H1 (cell line): ENCODE measurements around the gene ZNF593. TPM values are rescaled to one million over a fixed set of nuclear protein-coding genes. Genes with fewer than 3 reads are reported as not detected.

Experiments used
- CTCF ChIA-PET: fragments of 300-600 bp; sonication (Branson Sonifier 250); formaldehyde crosslinking; loops from one replicate; lab custom pipeline; 2021; ENCODE audit not compliant: partially characterized antibody; lab: Charles Lee
- POLR2A ChIA-PET: fragments of 300-600 bp; sonication (Branson Sonifier 250); formaldehyde crosslinking; loops from one replicate; lab custom pipeline; 2021; ENCODE audit warnings: inconsistent platforms; ENCODE audit not compliant: partially characterized antibody; lab: Charles Lee
- DNase-seq, 2 experiments: peaks; one replicate each; pipeline versions ENCODE4 v3.0.0 to v3.0.0-alpha.2; 2010 to 2022; ENCODE audit warnings: low spot score in 2 of 2, low read depth in 1 of 2, mixed read lengths in 1 of 2
- FAIRE-seq: peaks from 2 replicates; lab custom pipeline; 2011; peaks lifted over from hg19 to GRCh38; lab: Jason Lieb, UNC
- H2AFZ ChIP-seq: 2 replicates; pipeline ENCODE4 v1.8.1; 2012; ENCODE audit warnings: low read length, inconsistent platforms
- H2AK5ac ChIP-seq: 2 replicates; pipeline ENCODE4 v1.6.1; 2013; ENCODE audit warnings: low read depth, low read length
- H2BK120ac ChIP-seq: replicated peaks from 2 replicates; pipeline ENCODE3; 2013; ENCODE audit warnings: low read depth, low read length, inconsistent platforms
- H2BK12ac ChIP-seq: 2 replicates; pipeline ENCODE4 v1.6.1; 2013; ENCODE audit warnings: low read depth, low read length
- H2BK15ac ChIP-seq: 2 replicates; pipeline ENCODE4 v1.6.1; 2013; ENCODE audit warnings: low read length
- H2BK20ac ChIP-seq: 2 replicates; pipeline ENCODE4 v1.6.1; 2013; ENCODE audit warnings: low read length
- H2BK5ac ChIP-seq: 2 replicates; pipeline ENCODE4 v1.6.1; 2013; ENCODE audit warnings: low read depth, low read length
- H3K14ac ChIP-seq: 2 replicates; pipeline ENCODE4 v1.6.1; 2013; ENCODE audit warnings: inconsistent platforms; ENCODE audit not compliant: insufficient read length
- H3K18ac ChIP-seq: 2 replicates; pipeline ENCODE4 v1.6.1; 2013; ENCODE audit warnings: low read length; ENCODE audit errors: extremely low read depth
- H3K23ac ChIP-seq: 2 replicates; pipeline ENCODE4 v1.6.1; 2013; ENCODE audit warnings: inconsistent platforms; ENCODE audit not compliant: insufficient read length
- H3K23me2 ChIP-seq: 2 replicates; pipeline ENCODE4 v1.6.1; 2013; ENCODE audit warnings: low read depth, low read length
- H3K27ac ChIP-seq: 2 replicates; pipeline ENCODE4 v1.6.1; 2011; ENCODE audit warnings: low read depth, low read length, inconsistent platforms
- H3K27me3 ChIP-seq, 4 experiments: replicated peaks in 1 of 4; 1 replicate in 1 of 4; 2 replicates in 3 of 4; pipeline versions ENCODE4 v1.6.1 to v1.8.1; 2011 to 2013; ENCODE audit warnings: low read length in 3 of 4, mild to moderate bottlenecking in 3 of 4, inconsistent platforms in 2 of 4, mixed read lengths in 2 of 4, moderate library complexity in 1 of 4; ENCODE audit not compliant: control insufficient read depth in 3 of 4, insufficient read depth in 3 of 4; ENCODE audit errors: extremely low read depth in 1 of 4
- H3K36me3 ChIP-seq, 4 experiments: 2 replicates each; pipeline versions ENCODE4 v1.6.1 to v1.8.1; 2011 to 2013; ENCODE audit warnings: mild to moderate bottlenecking in 4 of 4, low read length in 3 of 4, moderate library complexity in 2 of 4, control low read depth in 1 of 4, inconsistent platforms in 1 of 4; ENCODE audit not compliant: insufficient read depth in 4 of 4, control insufficient read depth in 2 of 4
- H3K4ac ChIP-seq: replicated peaks from 2 replicates; pipeline ENCODE3; 2013; ENCODE audit warnings: low read length, low read depth, mixed read lengths, inconsistent platforms; ENCODE audit not compliant: insufficient read length
- H3K4me1 ChIP-seq, 4 experiments: replicated peaks in 1 of 4; 1 replicate in 1 of 4; 2 replicates in 3 of 4; pipeline versions ENCODE4 v1.6.1 to v1.8.1; 2011 to 2013; ENCODE audit warnings: low read length in 3 of 4, inconsistent platforms in 2 of 4, mixed read lengths in 1 of 4; ENCODE audit not compliant: insufficient read depth in 4 of 4, control insufficient read depth in 3 of 4
- H3K4me2 ChIP-seq, 2 experiments: 2 replicates each; pipeline versions ENCODE4 v1.6.1 to v1.8.1; 2011 to 2013; ENCODE audit warnings: low read depth in 2 of 2, low read length in 2 of 2, control low read depth in 1 of 2, inconsistent platforms in 1 of 2, mild to moderate bottlenecking in 1 of 2; ENCODE audit not compliant: insufficient read depth in 1 of 2
- H3K4me3 ChIP-seq, 4 experiments: fragments of 200-600, 300-600 bp in 1 of 4; sonication (generic), shearing (Covaris generic), sonication (Bioruptor Twin) in 1 of 4; 2 replicates each; pipeline versions ENCODE4 v1.5.1 to v1.8.1; 2011 to 2016; ENCODE audit warnings: low read length in 4 of 4, low read depth in 3 of 4, control low read depth in 2 of 4, inconsistent platforms in 2 of 4, mild to moderate bottlenecking in 2 of 4, mixed read lengths in 1 of 4, moderate library complexity in 1 of 4; ENCODE audit not compliant: insufficient read depth in 2 of 4; ENCODE audit errors: extremely low read depth in 1 of 4
- H3K56ac ChIP-seq: replicated peaks from 2 replicates; pipeline ENCODE3; 2013; ENCODE audit warnings: low read depth, mild to moderate bottlenecking, mixed read lengths, low read length, inconsistent platforms; ENCODE audit not compliant: insufficient read length
- H3K79me1 ChIP-seq: 2 replicates; pipeline ENCODE4 v1.6.1; 2013; ENCODE audit warnings: low read depth, low read length, control low read depth
- H3K79me2 ChIP-seq, 2 experiments: 2 replicates each; pipeline versions ENCODE4 v1.6.1 to v1.8.1; 2012 to 2013; ENCODE audit warnings: low read length in 2 of 2, mild to moderate bottlenecking in 2 of 2, inconsistent platforms in 1 of 2; ENCODE audit not compliant: insufficient read depth in 2 of 2, control insufficient read depth in 1 of 2
- H3K9ac ChIP-seq, 4 experiments: replicated peaks in 1 of 4; 1 replicate in 1 of 4; 2 replicates in 3 of 4; pipeline versions ENCODE4 v1.6.1 to v1.8.1; 2011 to 2013; ENCODE audit warnings: low read depth in 3 of 4, low read length in 3 of 4, control low read depth in 2 of 4, mild to moderate bottlenecking in 2 of 4, moderate library complexity in 2 of 4, inconsistent platforms in 1 of 4; ENCODE audit errors: extremely low read depth in 1 of 4
- H3K9me3 ChIP-seq, 2 experiments: 2 replicates each; pipeline versions ENCODE4 v1.6.1 to v1.8.1; 2012 to 2013; ENCODE audit warnings: mild to moderate bottlenecking in 2 of 2, moderate library complexity in 2 of 2, control low read depth in 1 of 2, inconsistent platforms in 1 of 2, low read depth in 1 of 2, low read length in 1 of 2, mixed read lengths in 1 of 2; ENCODE audit not compliant: insufficient read depth in 2 of 2
- H4K20me1 ChIP-seq, 2 experiments: replicated peaks in 1 of 2; 2 replicates each; pipeline versions ENCODE3 to v1.8.1; 2011 to 2013; ENCODE audit warnings: inconsistent platforms in 2 of 2, low read length in 2 of 2, mild to moderate bottlenecking in 1 of 2; ENCODE audit not compliant: insufficient read depth in 2 of 2, control insufficient read depth in 1 of 2
- H4K5ac ChIP-seq: 2 replicates; pipeline ENCODE4 v1.6.1; 2013; ENCODE audit warnings: low read length, low read depth, mixed read lengths, inconsistent platforms; ENCODE audit not compliant: insufficient read length
- H4K8ac ChIP-seq: 2 replicates; pipeline ENCODE4 v1.8.0; 2013; ENCODE audit warnings: mild to moderate bottlenecking, moderate library complexity, low read length, inconsistent platforms; ENCODE audit not compliant: insufficient read depth; ENCODE audit errors: extremely low read depth
- H4K91ac ChIP-seq: replicated peaks from 2 replicates; pipeline ENCODE3; 2013; ENCODE audit warnings: low read length, mixed read lengths, inconsistent platforms; ENCODE audit not compliant: insufficient read length
- CBX5 ChIP-seq: fragments of 300-800, 300-1000 bp; sonication (generic); IDR thresholded peaks from 2 replicates; pipeline ENCODE4 v1.7.1; 2016; ENCODE audit warnings: antibody characterized with exemption, low read length, low read depth
- CBX8 ChIP-seq: fragments of 300-800, 300-1000 bp; sonication (generic); IDR thresholded peaks from 2 replicates; pipeline ENCODE4 v1.7.1; 2016; ENCODE audit warnings: low read depth, low read length, borderline replicate concordance
- JUN ChIP-seq: IDR thresholded peaks from 2 replicates; pipeline ENCODE4 v1.6.1; 2011; ENCODE audit warnings: low read depth, mild to moderate bottlenecking, improper control_type of control experiment, low read length
- JUND ChIP-seq: IDR thresholded peaks from 2 replicates; pipeline ENCODE4 v1.6.1; 2011; ENCODE audit warnings: mild to moderate bottlenecking, improper control_type of control experiment, low read length
- KDM5A ChIP-seq: fragments of 200-600 bp; IDR thresholded peaks from 2 replicates; pipeline ENCODE4 v1.7.1; 2012; ENCODE audit warnings: mild to moderate bottlenecking, low read length, inconsistent platforms, mixed read lengths
- POLR2AphosphoS5 ChIP-seq: IDR thresholded peaks from 2 replicates; pipeline ENCODE4 v1.6.1; 2011; ENCODE audit warnings: low read depth, low read length
- RAD21 ChIP-seq, 2 experiments: IDR thresholded peaks in 1 of 2; conservative IDR thresholded peaks in 1 of 2; 2 replicates each; pipeline ENCODE4 v1.6.1; 2011; ENCODE audit warnings: low read depth in 2 of 2, low read length in 2 of 2, improper control_type of control experiment in 1 of 2, inconsistent platforms in 1 of 2, mild to moderate bottlenecking in 1 of 2, moderate library complexity in 1 of 2
- TAF1 ChIP-seq: IDR thresholded peaks from 2 replicates; pipeline ENCODE4 v1.6.1; 2011; ENCODE audit warnings: mild to moderate bottlenecking, low read depth, low read length
- TEAD4 ChIP-seq: IDR thresholded peaks from 2 replicates; pipeline ENCODE4 v1.6.1; 2012; ENCODE audit warnings: low read depth, low read length, inconsistent platforms, mixed read lengths
- WGBS, 2 experiments: shearing (Covaris generic) in 1 of 2; methylation state at CpG; one replicate each; pipeline versions ENCODE4 v1.1.6 to v1.1.7; 2013 to 2015; ENCODE audit warnings: low lambda C conversion rate in 2 of 2, mixed read lengths in 2 of 2, inconsistent platforms in 1 of 2, low coverage in 1 of 2, missing lambda C conversion rate in 1 of 2; ENCODE audit not compliant: insufficient replicate concordance in 2 of 2, insufficient coverage in 1 of 2, insufficient read length in 1 of 2; ENCODE audit errors: extremely low coverage in 1 of 2, missing lambda C conversion rate in 1 of 2; 5-methylcytosine and 5-hydroxymethylcytosine counted together
- polyA plus RNA-seq, 7 experiments: library from polyadenylated mRNA; depleted of rRNA in 3 of 7; stranded (reverse) in 5 of 7; unstranded in 2 of 7; fragments of >200 nt in 5 of 7; fragments of 200-250 nt in 2 of 7; gene quantifications; 1 replicate in 5 of 7; 2 replicates in 1 of 7; 4 replicates in 1 of 7; pipeline versions ENCODE4 v1.2.1 to v1.2.3, GENCODE V29; 2011 to 2013; ENCODE audit warnings: missing spikeins in 2 of 7, mixed read lengths in 2 of 7
- total RNA-seq: library from RNA; stranded (reverse); fragmentation: NEBNext Ultra II Directional; extraction: Animal tissue kit (Norgen Biotek cat#: 25700); gene quantifications from 2 replicates; pipeline ENCODE4 v1.2.1, GENCODE V29; 2021

ZNF593 gene
- total and polyA plus RNA-seq, 2 of the 8 experiments (the other 6 are each of a cell fraction or from before 2014, with no cell fraction given), result 38.2 to 68.0 TPM

DNA sequence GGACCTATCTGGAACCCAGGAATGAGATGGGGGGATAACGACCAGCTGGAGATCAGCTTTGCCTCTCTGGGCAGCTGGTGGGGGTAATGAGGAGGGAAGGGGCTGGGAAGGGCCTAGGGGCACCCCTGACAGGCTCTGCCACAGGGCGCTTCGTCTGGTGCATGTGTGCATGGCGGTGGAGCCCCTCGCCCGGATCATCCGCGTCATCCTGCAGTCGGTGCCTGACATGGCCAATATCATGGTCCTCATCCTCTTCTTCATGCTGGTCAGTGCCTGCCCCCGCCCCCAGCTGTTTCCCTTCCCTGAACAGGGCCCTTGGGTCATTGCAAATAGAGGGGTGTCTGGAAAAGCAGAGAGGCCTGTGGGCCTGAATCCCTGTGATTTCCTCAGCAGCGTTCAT, 28.1 kb downstream of the ZNF593 start:
- Histone ChIP-seq H2BK5ac (no peak overlapping the region), H3K36me3 (no peaks in the 10 kb centered on the region), H3K4ac (no peak overlapping the region), H3K56ac (no peak overlapping the region), H2BK12ac (no peak overlapping the region), H2BK20ac (no peak overlapping the region), H2BK15ac (no peak overlapping the region), H3K79me2 (no peaks in the 10 kb centered on the region), H3K79me1 (no peaks in the 10 kb centered on the region), H2AK5ac (no peak overlapping the region), H3K9ac (no peak overlapping the region), H2BK120ac (no peak overlapping the region), H2AFZ (no peak overlapping the region), H3K4me2 (no peak overlapping the region), H3K9me3 (no peaks in the 10 kb centered on the region), H4K20me1 (no peaks in the 10 kb centered on the region), H3K27me3 (no peaks in the 10 kb centered on the region), H3K4me1 (peaks cover 0 to 12% (median 5%) of the 10 kb centered on the region in 4 experiments; a peak in 5 of 7 replicates), H3K4me3 (no peak overlapping the region), H3K27ac (no peak overlapping the region), H3K23ac (no peak overlapping the region), H3K23me2 (no peaks in the 10 kb centered on the region; the same call in 1 of the 2 replicates), H3K14ac (no peak overlapping the region), H4K91ac (no peak overlapping the region), H4K5ac (no peak overlapping the region), H4K8ac (no peak overlapping the region), H3K18ac (no peak overlapping the region)
- DNase-seq (no peak), FAIRE-seq (no peak)
- 91% methylated on average over 11 of the region's 11 CpGs; no CpG with 5 or more reads in 1 of the 2 experiments for WGBS, 2 experiments
- POLR2A ChIA-PET, result interaction anchor here (0.6 to 2.4 kb wide), 2 partner anchors 8 to 115 kb away, joined by 3 to 9 read pairs; partner anchors contain the start of gene CATSPER4
- CTCF ChIA-PET, result interaction anchor here (1.1 to 3.1 kb wide), 3 partner anchors 7 to 37 kb away, joined by 5 to 23 read pairs (median 6); partner anchors contain the start of genes CATSPER4 and CEP85
- TF ChIP-seq JUN (no peak), RAD21 (IDR thresholded peaks at IDR 0.05 in 1 of 2, conservative IDR thresholded peaks at IDR 0.05 in 1 of 2; ENCODE audit: low read depth in 2 of 2, low read length in 2 of 2) (no peak), JUND (no peak), POLR2AphosphoS5 (no peak), TEAD4 (no peak), CBX5 (no peak), CBX8 (no peak), KDM5A (no peak), TAF1 (no peak)
